Right atrium auricular region (tissue), 2 donors: Measurements from ENCODE around the gene ZNF726. TPM values are rescaled to one million over a fixed set of nuclear protein-coding genes. Genes with fewer than 3 reads are reported as not detected.
"Not testable (repeated sequence)": the region's sequence is repeated elsewhere in the genome, so short reads cannot be mapped to it uniquely, and the experiment has no call there.

Experiments
- DNase-seq: peaks from one replicate; pipeline ENCODE4 v3.0.0-alpha.2; 2019; ENCODE audit warnings: low spot score
- H3K27ac ChIP-seq, 2 donors: fragments of 200-600 bp; sonication (generic); 1 replicate in 1 of 2; 2 replicates in 1 of 2; pipeline ENCODE4 v1.5.1; 2016 to 2019
- H3K27me3 ChIP-seq, 2 donors: fragments of 200-600 bp; sonication (generic); one replicate each; pipeline versions ENCODE4 v1.5.1 to v1.6.0; 2017 to 2019
- H3K36me3 ChIP-seq: fragments of 200-600 bp; sonication (generic); one replicate; pipeline ENCODE4 v1.5.1; 2016
- H3K4me1 ChIP-seq, 2 donors: fragments of 200-600 bp; sonication (generic); one replicate each; pipeline versions ENCODE4 v1.5.1 to v1.6.0; 2017 to 2019
- H3K4me3 ChIP-seq, 2 donors: fragments of 200-600 bp; sonication (generic); 1 replicate in 1 of 2; 2 replicates in 1 of 2; pipeline ENCODE4 v1.5.1; 2017 to 2019; ENCODE audit warnings: mild to moderate bottlenecking in 1 of 2, moderate library complexity in 1 of 2
- H3K9me3 ChIP-seq, 2 donors: fragments of 200-600 bp; sonication (generic); one replicate each; pipeline ENCODE4 v1.5.1; 2019
- CTCF ChIP-seq, 2 donors: fragments of 200-600 bp; sonication (generic); IDR thresholded peaks; one replicate each; pipeline ENCODE4 v1.5.1; 2019; ENCODE audit warnings: antibody characterized with exemption in 2 of 2
- total RNA-seq, 2 donors: library from RNA; depleted of rRNA; stranded (reverse); fragments of >200 nt; gene quantifications; one replicate each; pipeline ENCODE4 v1.1.0, GENCODE V29; 2016

ZNF726 gene
- total RNA-seq, 2 donors from 2014 or later: not detected

- Histone ChIP-seq H3K9me3 (no peaks in the 10 kb centered on the region), H3K4me1 (no peaks in the 10 kb centered on the region), H3K36me3 (no peaks in the 10 kb centered on the region), H3K4me3 (no peak overlapping the region), H3K27ac (no peak overlapping the region), H3K27me3 (no peaks in the 10 kb centered on the region)
- no peak for TF ChIP-seq CTCF (IDR thresholded peaks at IDR 0.05)
- no peak for DNase-seq
These were observed 2.3 kb downstream of the ZNF726 start for GRCh38 chr19:23916991-23917390.

GRCh38 chr19:23917856-23918255 lies 3.2 kb downstream of the ZNF726 start:
- DNase-seq: no peak
- H3K27me3 ChIP-seq: no peaks in the 10 kb centered on the region
- no peak for TF ChIP-seq CTCF (IDR thresholded peaks at IDR 0.05)
- no peaks in the 10 kb centered on the region for H3K9me3 ChIP-seq
- no peaks in the 10 kb centered on the region for H3K36me3 ChIP-seq
- H3K4me3 ChIP-seq: no peak overlapping the region
- H3K27ac ChIP-seq: no peak overlapping the region
- no peaks in the 10 kb centered on the region for H3K4me1 ChIP-seq

GRCh38 chr19:23925285-23925684 lies 10.6 kb downstream of the ZNF726 start:
- Histone ChIP-seq H3K36me3 (no peaks in the 10 kb centered on the region), H3K4me3 (no peak overlapping the region), H3K27ac (no peak overlapping the region), H3K9me3 (peaks cover 0 to 5% of the 10 kb centered on the region in 2 donors), H3K4me1 (no peaks in the 10 kb centered on the region), H3K27me3 (no peaks in the 10 kb centered on the region)
- no peak for TF ChIP-seq CTCF (IDR thresholded peaks at IDR 0.05)
- DNase-seq: no peak

- Histone ChIP-seq H3K9me3 (peaks cover 0 to 28% of the 10 kb centered on the region in 2 donors), H3K27ac (no peak overlapping the region)
- TF ChIP-seq CTCF (IDR thresholded peaks at IDR 0.05): no peak
These were observed 18.2 kb downstream of the ZNF726 start for GRCh38 chr19:23932878-23933277.

GRCh38 chr19:23937031-23937430 lies 22.3 kb downstream of the ZNF726 start:
- H3K36me3 ChIP-seq, H3K27me3 ChIP-seq, H3K4me1 ChIP-seq, DNase-seq, H3K4me3 ChIP-seq, H3K27ac ChIP-seq: not testable (repeated sequence)
- peaks cover 0 to 24% of the 10 kb centered on the region in 2 donors for H3K9me3 ChIP-seq

More at GRCh38 chr19:23932878-23933277, 18.2 kb downstream of the ZNF726 start:
- no peaks in the 10 kb centered on the region for H3K36me3 ChIP-seq
- H3K4me3 ChIP-seq: no peak overlapping the region
- H3K4me1 ChIP-seq: no peaks in the 10 kb centered on the region
- no peak for DNase-seq
- no peaks in the 10 kb centered on the region for H3K27me3 ChIP-seq

GRCh38 chr19:23943411-23943810 lies 28.7 kb downstream of the ZNF726 start:
- H3K27ac ChIP-seq: no peak overlapping the region
- no peak for TF ChIP-seq CTCF (IDR thresholded peaks at IDR 0.05)
- no peak overlapping the region for H3K4me3 ChIP-seq
- H3K4me1 ChIP-seq: no peaks in the 10 kb centered on the region
- H3K27me3 ChIP-seq: no peaks in the 10 kb centered on the region
- DNase-seq: no peak
- no peaks in the 10 kb centered on the region for H3K9me3 ChIP-seq
- no peaks in the 10 kb centered on the region for H3K36me3 ChIP-seq
